HUES6 (cell line): Measurements from ENCODE around the gene KIAA0825.

Experiments used
- H3K27ac ChIP-seq: 2 replicates; pipeline ENCODE4 v1.7.0; 2013; ENCODE audit warnings: low read depth, mild to moderate bottlenecking, low read length, inconsistent platforms
- H3K27me3 ChIP-seq: 2 replicates; pipeline ENCODE4 v1.6.1; 2013; ENCODE audit warnings: low read length; ENCODE audit not compliant: control insufficient read depth, insufficient read depth
- H3K36me3 ChIP-seq: 2 replicates; pipeline ENCODE4 v1.6.1; 2013; ENCODE audit warnings: low read length; ENCODE audit not compliant: control insufficient read depth, insufficient read depth
- H3K4me1 ChIP-seq: 2 replicates; pipeline ENCODE4 v1.6.1; 2013; ENCODE audit warnings: low read length; ENCODE audit not compliant: control insufficient read depth, insufficient read depth
- H3K4me3 ChIP-seq: 2 replicates; pipeline ENCODE4 v1.5.1; 2013; ENCODE audit warnings: low read depth, low read length
- H3K9ac ChIP-seq: one replicate; pipeline ENCODE4 v1.6.1; 2013; ENCODE audit warnings: mild to moderate bottlenecking, low read length
- H3K9me3 ChIP-seq: 2 replicates; pipeline ENCODE4 v1.6.1; 2013; ENCODE audit warnings: low read depth, low read length; ENCODE audit not compliant: control insufficient read depth, insufficient read depth

KIAA0825 gene

GRCh38 chr5:94627191-94627590, 8.8 kb upstream of the KIAA0825 start:
- H3K36me3 ChIP-seq = peaks cover 27% of the 10 kb centered on the region
- no peaks in the 10 kb centered on the region for H3K4me1 ChIP-seq
- no peak overlapping the region for H3K9ac ChIP-seq
- H3K4me3 ChIP-seq = no peak overlapping the region
- H3K9me3 ChIP-seq = no peaks in the 10 kb centered on the region
- H3K27ac ChIP-seq = no peak overlapping the region
- H3K27me3 ChIP-seq = no peaks in the 10 kb centered on the region

GRCh38 chr5:94623877-94624276, 5.5 kb upstream of the KIAA0825 start:
- Histone ChIP-seq H3K36me3 (no peaks in the 10 kb centered on the region), H3K4me1 (no peaks in the 10 kb centered on the region), H3K9ac (no peak overlapping the region), H3K27me3 (no peaks in the 10 kb centered on the region), H3K4me3 (no peak overlapping the region), H3K9me3 (no peaks in the 10 kb centered on the region), H3K27ac (no peak overlapping the region)

- no peak overlapping the region for H3K27ac ChIP-seq
- H3K4me1 ChIP-seq = no peaks in the 10 kb centered on the region
- no peak overlapping the region for H3K4me3 ChIP-seq
- no peaks in the 10 kb centered on the region for H3K27me3 ChIP-seq
- H3K9ac ChIP-seq = no peak overlapping the region
- H3K9me3 ChIP-seq = no peaks in the 10 kb centered on the region
- H3K36me3 ChIP-seq = no peaks in the 10 kb centered on the region
Observed at GRCh38 chr5:94623011-94623410, 4.6 kb upstream of the KIAA0825 start.

- Histone ChIP-seq H3K9ac (no peak overlapping the region), H3K4me3 (no peak overlapping the region), H3K27me3 (no peaks in the 10 kb centered on the region), H3K27ac (no peak overlapping the region), H3K36me3 (no peaks in the 10 kb centered on the region), H3K4me1 (no peaks in the 10 kb centered on the region; the same call in 1 of the 2 replicates), H3K9me3 (no peaks in the 10 kb centered on the region)
Observed at GRCh38 chr5:94621763-94622162, 3.4 kb upstream of the KIAA0825 start.

GRCh38 chr5:94620256-94620655, 1.9 kb upstream of the KIAA0825 start:
- H3K27me3 ChIP-seq = no peaks in the 10 kb centered on the region
- peaks cover 9% of the 10 kb centered on the region for H3K4me1 ChIP-seq
- no peak overlapping the region for H3K27ac ChIP-seq
- no peaks in the 10 kb centered on the region for H3K9me3 ChIP-seq
- H3K36me3 ChIP-seq = no peaks in the 10 kb centered on the region
- no peak overlapping the region for H3K9ac ChIP-seq
- no peak overlapping the region for H3K4me3 ChIP-seq

GRCh38 chr5:94618029-94618492, 343 bp downstream of the KIAA0825 start:
- peak overlapping the region; percentile 96 for H3K4me3 ChIP-seq
- H3K4me1 ChIP-seq = peaks cover 29% of the 10 kb centered on the region
- peak overlapping the region; percentile 17; the same call in 1 of the 2 replicates for H3K27ac ChIP-seq

GRCh38 chr5:94615862-94616261, 2.5 kb downstream of the KIAA0825 start:
- H3K9me3 ChIP-seq = no peaks in the 10 kb centered on the region
- H3K4me3 ChIP-seq = no peak overlapping the region
- no peak overlapping the region for H3K27ac ChIP-seq
- H3K4me1 ChIP-seq = peaks cover 29% of the 10 kb centered on the region
- no peaks in the 10 kb centered on the region for H3K36me3 ChIP-seq
- no peak overlapping the region for H3K9ac ChIP-seq
- H3K27me3 ChIP-seq = no peaks in the 10 kb centered on the region

More at GRCh38 chr5:94618029-94618492, 343 bp downstream of the KIAA0825 start:
- Histone ChIP-seq H3K36me3 (no peaks in the 10 kb centered on the region), H3K9ac (peak overlapping the region; percentile 97), H3K9me3 (no peaks in the 10 kb centered on the region), H3K27me3 (no peaks in the 10 kb centered on the region)

- Histone ChIP-seq H3K9me3 (no peaks in the 10 kb centered on the region), H3K4me1 (peaks cover 29% of the 10 kb centered on the region), H3K36me3 (no peaks in the 10 kb centered on the region), H3K4me3 (no peak overlapping the region), H3K9ac (no peak overlapping the region), H3K27ac (no peak overlapping the region), H3K27me3 (no peaks in the 10 kb centered on the region)
Observed at GRCh38 chr5:94614156-94614805, 4.1 kb downstream of the KIAA0825 start.

GRCh38 chr5:94613583-94613982, 4.8 kb downstream of the KIAA0825 start:
- H3K4me1 ChIP-seq = peaks cover 29% of the 10 kb centered on the region
- H3K27me3 ChIP-seq = no peaks in the 10 kb centered on the region
- H3K36me3 ChIP-seq = no peaks in the 10 kb centered on the region
- no peak overlapping the region for H3K9ac ChIP-seq
- no peak overlapping the region for H3K4me3 ChIP-seq
- H3K27ac ChIP-seq = no peak overlapping the region
- no peaks in the 10 kb centered on the region for H3K9me3 ChIP-seq

- Histone ChIP-seq H3K27me3 (no peaks in the 10 kb centered on the region), H3K4me3 (no peak overlapping the region), H3K36me3 (no peaks in the 10 kb centered on the region), H3K4me1 (no peaks in the 10 kb centered on the region), H3K9me3 (peaks cover 6% of the 10 kb centered on the region), H3K9ac (no peak overlapping the region), H3K27ac (no peak overlapping the region)
Observed at GRCh38 chr5:94595281-94595840, 23.0 kb downstream of the KIAA0825 start.

GRCh38 chr5:94577466-94578245, 40.7 kb downstream of the KIAA0825 start:
- H3K4me1 ChIP-seq = peaks cover 18% of the 10 kb centered on the region
- H3K36me3 ChIP-seq = no peaks in the 10 kb centered on the region
- no peak overlapping the region for H3K4me3 ChIP-seq
- no peak overlapping the region for H3K27ac ChIP-seq
- no peak overlapping the region for H3K9ac ChIP-seq
- H3K9me3 ChIP-seq = no peaks in the 10 kb centered on the region
- no peaks in the 10 kb centered on the region for H3K27me3 ChIP-seq
